Activated CD4-positive, alpha-beta T cell treated with anti-CD3 and anti-CD28 coated beads, Interleukin-2, amount 50 U/mL, for 24 hours (primary cell): ENCODE results near the gene MTMR11.
"Not testable (repeated sequence)": the region's sequence is repeated elsewhere in the genome, so short reads cannot be mapped to it uniquely, and the experiment has no call there.

ENCODE experiments used
- DNase-seq, 2 donors: peaks; one replicate each; pipeline ENCODE4 v3.0.0-alpha.2; 2020; ENCODE audit warnings: low read depth in 1 of 2, low spot score in 1 of 2

Gene MTMR11

GRCh38 chr1:149903836-149904491 lies 32.7 kb downstream of the MTMR11 start:
- no peak for DNase-seq

- DNase-seq, result peak; percentile 54 to 79
These were observed 37.0 kb downstream of the MTMR11 start, which contains the start of gene BOLA1 for GRCh38 chr1:149899460-149900284. Gene BOLA1 (plus strand): TSS chr1:149899568. CDS start chr1:149900060, 492 bp downstream.

- no peak for DNase-seq
These were observed 40.1 kb downstream of the MTMR11 start for GRCh38 chr1:149896575-149896974.

- no peak for DNase-seq
These were observed 47.7 kb downstream of the MTMR11 start for GRCh38 chr1:149888999-149889289.

- peak; percentile 48 to 62 for DNase-seq
These were observed 48.3 kb downstream of the MTMR11 start for GRCh38 chr1:149888247-149888998.

GRCh38 chr1:149887456-149888246 lies 49.0 kb downstream of the MTMR11 start:
- DNase-seq, result peak; percentile 56 to 81

- DNase-seq, result not testable (repeated sequence)
These were observed 49.6 kb downstream of the MTMR11 start for GRCh38 chr1:149887196-149887455.

- DNase-seq, result peak; percentile 74 to 90
These were observed 50.1 kb downstream of the MTMR11 start for GRCh38 chr1:149886396-149887195.

GRCh38 chr1:149886121-149886395 lies 50.6 kb downstream of the MTMR11 start:
- peak in 1 of 2 donors; percentile 19 for DNase-seq

- peak; percentile 42 to 49 for DNase-seq
These were observed 51.1 kb downstream of the MTMR11 start for GRCh38 chr1:149885339-149886120.

- DNase-seq, result no peak
These were observed 52.0 kb downstream of the MTMR11 start for GRCh38 chr1:149884433-149885338.

GRCh38 chr1:149883598-149884247 lies 53.0 kb downstream of the MTMR11 start:
- no peak for DNase-seq

- no peak for DNase-seq
These were observed 54.8 kb downstream of the MTMR11 start for GRCh38 chr1:149881876-149882275.

- no peak for DNase-seq
These were observed 57.1 kb downstream of the MTMR11 start for GRCh38 chr1:149879556-149879955.
